ENCODE data around the gene CCNG1.
"Not testable (repeated sequence)": the region's sequence is repeated elsewhere in the genome, so short reads cannot be mapped to it uniquely, and the experiment has no call there.

The CCNG1 gene

DNA sequence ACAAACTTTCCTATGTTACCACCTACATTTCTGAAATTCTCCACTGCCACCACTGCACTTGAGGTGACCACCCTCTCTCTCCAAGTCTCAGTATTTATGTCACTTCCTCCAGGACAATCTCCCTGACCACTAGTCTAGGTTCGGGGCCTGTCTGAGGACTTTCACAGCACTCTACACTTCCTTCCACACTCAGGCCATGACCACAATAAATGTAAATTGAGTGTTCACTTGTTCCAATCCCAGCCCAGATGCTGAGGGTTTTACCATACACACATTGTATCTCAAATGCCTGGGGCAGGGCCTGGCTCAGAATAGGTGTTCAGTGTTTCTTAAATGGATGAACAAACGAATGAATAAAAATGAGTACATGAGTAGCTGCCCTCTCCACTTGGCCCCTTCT, 26.9 kb upstream of the CCNG1 start:
- H3K36me3 ChIP-seq (ENCODE audit: control insufficient read depth, insufficient read depth, low read length) = no peaks in the 10 kb centered on the region
- no peak overlapping the region for H3K27ac ChIP-seq (ENCODE audit: low read depth, low read length)
- H3K27me3 ChIP-seq (ENCODE audit: control insufficient read depth, insufficient read depth, low read length) = no peaks in the 10 kb centered on the region
- no peak overlapping the region for H3K4me3 ChIP-seq (ENCODE audit: low read length)
- no peak overlapping the region for H3K9ac ChIP-seq (ENCODE audit: low read length)
- H3K4me1 ChIP-seq (ENCODE audit: control insufficient read depth, insufficient read depth, low read length) = no peaks in the 10 kb centered on the region

DNA sequence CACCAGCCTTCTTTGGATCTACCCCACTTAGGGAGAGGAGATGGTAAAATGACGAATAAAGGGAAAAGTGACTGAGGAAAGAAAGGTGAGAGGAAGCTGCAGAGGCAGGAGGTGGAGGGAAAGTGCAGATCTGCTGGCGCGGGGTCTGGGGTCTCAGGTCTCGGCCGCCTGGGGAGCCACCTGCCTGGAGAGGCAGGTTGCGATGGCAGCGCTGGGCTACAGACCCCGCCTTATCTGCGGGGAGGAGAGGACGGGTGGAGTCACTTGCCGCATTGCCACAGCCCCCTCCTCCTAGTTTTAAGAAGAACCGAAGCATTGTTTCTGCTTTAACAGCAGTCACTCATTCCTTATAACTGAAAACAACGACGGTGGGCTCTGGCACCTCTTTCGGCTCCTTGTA, 21.7 kb upstream of the CCNG1 start:
- not testable (repeated sequence) for H3K36me3 ChIP-seq (ENCODE audit: control insufficient read depth, insufficient read depth, low read length); H3K27me3 ChIP-seq (ENCODE audit: control insufficient read depth, insufficient read depth, low read length); H3K4me1 ChIP-seq (ENCODE audit: control insufficient read depth, insufficient read depth, low read length); H3K4me3 ChIP-seq (ENCODE audit: low read length); H3K9ac ChIP-seq (ENCODE audit: low read length); H3K27ac ChIP-seq (ENCODE audit: low read depth, low read length)

DNA sequence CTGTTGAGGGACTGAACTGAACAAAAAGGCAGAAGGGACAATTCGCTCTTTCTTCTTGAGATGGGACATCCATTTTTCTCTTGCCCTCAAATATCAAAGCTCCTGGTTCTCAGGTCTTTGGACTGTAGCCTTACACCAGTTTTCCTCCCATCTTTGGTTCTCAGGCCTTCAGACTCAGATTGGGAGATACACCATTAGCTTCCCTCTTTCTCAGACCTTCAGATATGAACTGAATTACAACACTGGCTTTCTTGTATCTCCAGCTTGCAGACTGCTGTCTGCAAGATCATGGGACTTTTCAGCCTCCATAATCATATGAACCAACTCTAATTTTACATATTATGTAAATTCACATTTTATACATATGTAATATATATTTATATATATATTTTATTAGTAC, 12.6 kb upstream of the CCNG1 start:
- no peaks in the 10 kb centered on the region for H3K4me1 ChIP-seq (ENCODE audit: control insufficient read depth, insufficient read depth, low read length)
- H3K4me3 ChIP-seq (ENCODE audit: low read length) = no peak overlapping the region
- H3K27me3 ChIP-seq (ENCODE audit: control insufficient read depth, insufficient read depth, low read length) = no peaks in the 10 kb centered on the region
- no peak overlapping the region for H3K27ac ChIP-seq (ENCODE audit: low read depth, low read length)
- no peak overlapping the region for H3K9ac ChIP-seq (ENCODE audit: low read length)
- H3K36me3 ChIP-seq (ENCODE audit: control insufficient read depth, insufficient read depth, low read length) = no peaks in the 10 kb centered on the region

DNA sequence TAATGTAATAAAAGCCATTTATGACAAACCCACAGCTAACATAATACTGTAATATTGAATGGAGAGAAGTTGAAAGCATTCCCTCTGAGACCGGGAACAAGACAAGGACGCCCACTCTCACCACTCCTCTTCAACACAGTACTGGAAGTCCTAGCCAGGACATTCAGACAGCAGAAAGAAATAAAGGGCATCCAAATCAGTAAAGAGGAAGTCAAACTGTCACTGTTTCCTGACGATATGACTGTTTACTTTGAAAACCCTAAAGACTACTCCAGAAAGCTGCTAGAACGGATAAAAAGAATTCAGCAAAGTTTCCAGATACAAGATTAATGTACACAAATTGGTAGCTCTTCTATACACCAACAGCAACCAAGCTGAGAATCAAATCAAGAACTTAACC, 11.3 kb upstream of the CCNG1 start:
- not testable (repeated sequence) for H3K27ac ChIP-seq (ENCODE audit: low read depth, low read length); H3K27me3 ChIP-seq (ENCODE audit: control insufficient read depth, insufficient read depth, low read length); H3K36me3 ChIP-seq (ENCODE audit: control insufficient read depth, insufficient read depth, low read length); H3K4me3 ChIP-seq (ENCODE audit: low read length); H3K4me1 ChIP-seq (ENCODE audit: control insufficient read depth, insufficient read depth, low read length); H3K9ac ChIP-seq (ENCODE audit: low read length)

DNA sequence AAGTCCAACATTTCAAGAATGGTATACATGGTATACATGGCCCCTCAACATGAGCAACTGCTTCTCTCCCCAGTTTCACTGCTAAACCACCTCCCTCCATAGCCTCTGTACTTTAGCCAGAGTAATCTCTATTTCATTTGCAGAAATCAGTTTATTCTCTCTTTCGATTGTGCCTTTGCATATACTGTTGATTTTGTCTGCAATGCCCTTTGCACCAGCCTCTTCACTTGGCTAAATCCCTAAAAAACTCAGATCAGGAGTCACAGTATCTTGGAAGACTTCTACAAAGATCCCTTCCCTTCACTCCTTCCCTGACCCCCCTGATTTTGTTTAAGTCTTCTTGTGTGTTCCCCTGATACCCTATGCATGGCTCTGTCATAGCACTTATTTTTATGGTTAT, 4.9 kb upstream of the CCNG1 start:
- H3K36me3 ChIP-seq (ENCODE audit: control insufficient read depth, insufficient read depth, low read length) = no peaks in the 10 kb centered on the region
- no peaks in the 10 kb centered on the region for H3K27me3 ChIP-seq (ENCODE audit: control insufficient read depth, insufficient read depth, low read length)
- H3K27ac ChIP-seq (ENCODE audit: low read depth, low read length) = no peak overlapping the region
- H3K4me3 ChIP-seq (ENCODE audit: low read length) = no peak overlapping the region
- H3K9ac ChIP-seq (ENCODE audit: low read length) = no peak overlapping the region
- H3K4me1 ChIP-seq (ENCODE audit: control insufficient read depth, insufficient read depth, low read length) = no peaks in the 10 kb centered on the region

DNA sequence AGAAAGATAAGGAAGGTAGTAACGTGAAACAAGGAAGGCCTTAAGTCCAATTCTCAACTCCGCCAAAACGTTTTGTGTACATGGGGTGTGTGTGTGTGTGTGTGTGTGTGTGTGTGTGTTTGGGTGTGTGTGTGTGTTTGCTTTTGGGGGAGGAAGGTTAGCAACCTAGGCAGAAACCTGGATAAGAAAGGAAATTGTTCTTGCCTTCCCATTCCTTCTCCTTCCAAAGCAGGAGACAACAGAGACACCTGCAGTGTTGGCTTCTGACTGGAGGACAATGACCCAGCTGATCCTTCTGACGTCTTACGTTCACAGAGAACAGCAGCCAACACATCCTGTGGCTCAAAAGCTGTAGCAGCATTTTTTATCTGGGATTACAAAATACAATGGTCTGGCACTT, 4.1 kb upstream of the CCNG1 start:
- no peaks in the 10 kb centered on the region for H3K27me3 ChIP-seq (ENCODE audit: control insufficient read depth, insufficient read depth, low read length)
- no peaks in the 10 kb centered on the region for H3K4me1 ChIP-seq (ENCODE audit: control insufficient read depth, insufficient read depth, low read length)
- H3K36me3 ChIP-seq (ENCODE audit: control insufficient read depth, insufficient read depth, low read length) = no peaks in the 10 kb centered on the region
- no peak overlapping the region for H3K4me3 ChIP-seq (ENCODE audit: low read length)
- H3K9ac ChIP-seq (ENCODE audit: low read length) = no peak overlapping the region
- no peak overlapping the region for H3K27ac ChIP-seq (ENCODE audit: low read depth, low read length)

DNA sequence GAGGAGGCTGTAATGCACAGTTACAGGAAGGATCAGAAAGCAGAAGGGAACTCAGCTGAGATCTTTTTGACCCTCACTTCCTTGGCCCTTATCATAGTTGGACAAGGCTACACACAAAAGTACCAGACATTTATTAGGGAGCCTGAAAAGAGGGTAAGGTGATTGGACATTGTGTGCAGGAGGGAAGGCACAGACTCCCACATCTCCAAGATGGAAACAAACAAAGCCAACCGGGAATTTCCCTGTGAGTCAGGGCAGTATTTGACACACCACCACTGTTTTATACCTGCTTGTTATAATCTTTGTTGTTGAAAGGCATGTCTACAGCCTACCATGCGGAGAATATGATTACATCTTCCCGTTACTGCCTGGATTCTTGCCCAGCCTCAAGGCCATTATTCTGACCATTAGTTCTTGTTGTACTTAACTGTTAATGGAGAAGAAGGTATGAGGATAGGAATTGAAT, 3.0 kb upstream of the CCNG1 start:
- no peak overlapping the region for H3K4me3 ChIP-seq (ENCODE audit: low read length)
- no peak overlapping the region for H3K27ac ChIP-seq (ENCODE audit: low read depth, low read length)

DNA sequence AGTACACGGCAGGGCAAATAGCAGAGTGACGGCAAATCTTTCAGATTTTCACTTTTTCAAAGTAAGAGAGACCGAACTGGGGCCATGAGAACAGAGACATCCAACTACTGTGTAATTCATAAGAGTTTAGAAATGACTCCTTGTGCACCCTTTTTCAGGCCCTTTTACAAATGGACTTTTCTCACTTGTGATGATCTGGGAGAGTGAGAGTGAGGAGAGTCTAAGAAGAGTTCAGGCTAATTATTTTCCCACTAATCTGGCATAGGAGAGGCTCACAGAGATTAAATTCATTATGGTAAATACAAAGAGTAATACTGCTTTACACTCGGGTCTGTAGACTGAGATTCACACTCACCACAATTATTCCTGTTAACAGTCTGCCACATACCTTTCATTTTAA, 880 bp upstream of the CCNG1 start:
- Histone ChIP-seq H3K36me3 (ENCODE audit: control insufficient read depth, insufficient read depth, low read length) (no peaks in the 10 kb centered on the region), H3K27me3 (ENCODE audit: control insufficient read depth, insufficient read depth, low read length) (no peaks in the 10 kb centered on the region), H3K4me3 (ENCODE audit: low read length) (no peak overlapping the region), H3K27ac (ENCODE audit: low read depth, low read length) (peak overlapping the region; percentile 35), H3K4me1 (ENCODE audit: control insufficient read depth, insufficient read depth, low read length) (peaks cover 9% of the 10 kb centered on the region), H3K9ac (ENCODE audit: low read length) (no peak overlapping the region)

More for the DNA sequence above, 3.0 kb upstream of the CCNG1 start:
- H3K4me1 ChIP-seq (ENCODE audit: control insufficient read depth, insufficient read depth, low read length) = peaks cover 5% of the 10 kb centered on the region
- H3K27me3 ChIP-seq (ENCODE audit: control insufficient read depth, insufficient read depth, low read length) = no peaks in the 10 kb centered on the region
- H3K36me3 ChIP-seq (ENCODE audit: control insufficient read depth, insufficient read depth, low read length) = no peaks in the 10 kb centered on the region
- H3K9ac ChIP-seq (ENCODE audit: low read length) = no peak overlapping the region

DNA sequence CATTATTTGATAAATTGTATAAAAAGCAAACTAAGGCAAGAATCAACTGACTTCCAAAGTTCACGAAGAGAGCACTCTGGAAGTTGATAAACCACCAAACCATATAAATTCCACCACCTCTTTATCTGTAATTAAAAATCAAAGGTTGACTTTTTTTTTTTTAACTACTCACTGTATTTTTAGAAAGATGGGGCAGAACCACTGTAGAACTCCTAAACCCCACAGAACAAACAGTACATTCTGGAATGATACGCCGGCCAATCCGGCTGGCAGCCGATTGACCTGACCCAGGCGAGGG, 435 bp upstream of the CCNG1 start:
- H3K27ac ChIP-seq (ENCODE audit: low read depth, low read length) = peak overlapping the region; percentile 35
- peaks cover 9% of the 10 kb centered on the region for H3K4me1 ChIP-seq (ENCODE audit: control insufficient read depth, insufficient read depth, low read length)
- peak overlapping the region; percentile 91 for H3K4me3 ChIP-seq (ENCODE audit: low read length)
- H3K36me3 ChIP-seq (ENCODE audit: control insufficient read depth, insufficient read depth, low read length) = no peaks in the 10 kb centered on the region
- H3K9ac ChIP-seq (ENCODE audit: low read length) = no peak overlapping the region
- no peaks in the 10 kb centered on the region for H3K27me3 ChIP-seq (ENCODE audit: control insufficient read depth, insufficient read depth, low read length)

DNA sequence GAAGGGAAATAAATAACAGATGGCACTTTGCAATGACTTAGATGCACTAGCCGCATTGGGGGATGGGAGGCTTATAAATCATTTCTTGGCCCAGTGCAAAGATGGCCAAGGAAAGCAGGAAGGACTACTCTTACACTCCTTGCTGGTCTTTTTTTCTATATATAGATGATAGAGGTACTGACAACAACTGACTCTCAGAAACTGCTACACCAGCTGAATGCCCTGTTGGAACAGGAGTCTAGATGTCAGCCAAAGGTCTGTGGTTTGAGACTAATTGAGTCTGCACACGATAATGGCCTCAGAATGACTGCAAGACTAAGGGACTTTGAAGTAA, 1.7 kb downstream of the CCNG1 start:
- Histone ChIP-seq H3K9ac (ENCODE audit: low read length) (no peak overlapping the region), H3K4me3 (ENCODE audit: low read length) (peak overlapping the region; percentile 91), H3K36me3 (ENCODE audit: control insufficient read depth, insufficient read depth, low read length) (peaks cover 8% of the 10 kb centered on the region), H3K4me1 (ENCODE audit: control insufficient read depth, insufficient read depth, low read length) (peaks cover 9% of the 10 kb centered on the region), H3K27ac (ENCODE audit: low read depth, low read length) (no peak overlapping the region), H3K27me3 (ENCODE audit: control insufficient read depth, insufficient read depth, low read length) (no peaks in the 10 kb centered on the region)

DNA sequence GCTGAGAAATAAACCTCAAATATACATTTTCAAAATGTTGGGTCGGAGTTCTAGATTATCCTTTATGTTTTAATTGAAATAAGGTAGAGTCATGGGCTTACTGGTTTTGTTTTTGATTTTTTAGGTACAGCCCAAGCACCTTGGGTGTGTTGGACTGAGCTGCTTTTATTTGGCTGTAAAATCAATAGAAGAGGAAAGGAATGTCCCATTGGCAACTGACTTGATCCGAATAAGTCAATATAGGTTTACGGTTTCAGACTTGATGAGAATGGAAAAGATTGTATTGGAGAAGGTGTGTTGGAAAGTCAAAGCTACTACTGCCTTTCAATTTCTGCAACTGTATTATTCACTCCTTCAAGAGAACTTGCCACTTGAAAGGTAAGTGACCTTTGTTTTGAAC, 3.6 kb downstream of the CCNG1 start:
- H3K4me3 ChIP-seq (ENCODE audit: low read length) = no peak overlapping the region
- H3K27ac ChIP-seq (ENCODE audit: low read depth, low read length) = no peak overlapping the region
- no peak overlapping the region for H3K9ac ChIP-seq (ENCODE audit: low read length)
- peaks cover 12% of the 10 kb centered on the region for H3K36me3 ChIP-seq (ENCODE audit: control insufficient read depth, insufficient read depth, low read length)
- H3K27me3 ChIP-seq (ENCODE audit: control insufficient read depth, insufficient read depth, low read length) = no peaks in the 10 kb centered on the region
- peaks cover 9% of the 10 kb centered on the region for H3K4me1 ChIP-seq (ENCODE audit: control insufficient read depth, insufficient read depth, low read length)

DNA sequence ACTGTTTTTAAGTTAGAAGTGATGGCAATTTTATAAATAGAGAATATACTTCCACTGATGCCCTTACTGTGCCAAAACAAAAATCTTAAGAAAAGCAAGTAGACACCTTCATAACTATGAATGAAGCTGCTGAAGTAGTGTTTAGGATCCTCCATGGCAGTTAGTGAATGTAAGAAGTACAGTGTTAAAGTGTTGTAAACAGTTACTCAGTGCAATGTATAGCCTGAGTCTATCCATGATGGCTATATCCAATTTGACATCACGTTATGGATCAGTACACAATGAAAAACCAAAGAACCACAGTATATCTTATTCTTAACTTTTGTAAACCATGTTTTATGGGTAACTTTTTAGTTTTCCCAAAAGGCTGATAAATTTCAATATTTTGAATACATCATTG, 7.1 kb downstream of the CCNG1 start:
- Histone ChIP-seq H3K4me3 (ENCODE audit: low read length) (no peak overlapping the region), H3K36me3 (ENCODE audit: control insufficient read depth, insufficient read depth, low read length) (peaks cover 17% of the 10 kb centered on the region), H3K4me1 (ENCODE audit: control insufficient read depth, insufficient read depth, low read length) (peaks cover 4% of the 10 kb centered on the region), H3K27me3 (ENCODE audit: control insufficient read depth, insufficient read depth, low read length) (no peaks in the 10 kb centered on the region), H3K9ac (ENCODE audit: low read length) (no peak overlapping the region), H3K27ac (ENCODE audit: low read depth, low read length) (no peak overlapping the region)

DNA sequence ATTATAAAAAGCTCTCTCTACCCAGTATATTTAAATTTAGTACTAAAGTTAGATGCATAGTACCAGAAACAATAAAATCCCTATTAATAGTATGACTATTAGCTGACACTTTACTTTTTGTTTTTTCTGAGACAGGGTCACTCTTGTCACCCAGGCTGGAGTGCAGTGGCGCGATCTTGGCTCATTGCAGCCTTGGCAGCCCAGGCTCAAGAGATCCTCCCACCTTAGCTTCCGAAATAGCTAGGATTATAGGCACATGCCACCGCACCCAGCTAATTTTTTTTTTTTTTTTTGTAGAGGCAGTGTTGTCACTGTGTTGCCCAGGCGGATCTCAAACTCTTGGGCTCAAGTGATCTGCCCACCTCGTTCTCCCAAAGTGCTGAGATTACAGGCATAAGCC, 8.0 kb downstream of the CCNG1 start:
- Histone ChIP-seq H3K4me1 (ENCODE audit: control insufficient read depth, insufficient read depth, low read length) (no peaks in the 10 kb centered on the region), H3K4me3 (ENCODE audit: low read length) (no peak overlapping the region), H3K36me3 (ENCODE audit: control insufficient read depth, insufficient read depth, low read length) (peaks cover 17% of the 10 kb centered on the region), H3K27ac (ENCODE audit: low read depth, low read length) (no peak overlapping the region), H3K27me3 (ENCODE audit: control insufficient read depth, insufficient read depth, low read length) (no peaks in the 10 kb centered on the region), H3K9ac (ENCODE audit: low read length) (no peak overlapping the region)

DNA sequence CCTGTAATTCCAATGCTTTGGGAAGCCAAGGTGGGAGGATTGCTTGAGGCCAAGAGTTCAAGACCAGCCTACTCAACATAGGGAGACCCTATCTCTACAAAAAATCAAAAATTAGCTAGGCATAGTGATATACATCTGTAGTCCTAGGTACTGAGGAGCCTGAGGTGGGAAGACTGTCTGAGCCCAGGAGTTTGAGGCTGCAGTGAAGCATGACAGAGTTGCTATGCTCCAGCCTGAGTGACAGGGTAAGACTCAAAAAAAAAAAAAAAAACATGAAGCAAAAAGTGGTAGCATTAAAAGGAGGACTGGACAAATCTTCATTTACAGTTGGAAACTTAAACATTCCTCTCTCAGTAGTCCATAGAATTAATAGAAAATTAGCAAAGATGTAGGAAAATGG, 9.8 kb downstream of the CCNG1 start:
- peaks cover 17% of the 10 kb centered on the region for H3K36me3 ChIP-seq (ENCODE audit: control insufficient read depth, insufficient read depth, low read length)
- H3K27me3 ChIP-seq (ENCODE audit: control insufficient read depth, insufficient read depth, low read length) = no peaks in the 10 kb centered on the region
- H3K27ac ChIP-seq (ENCODE audit: low read depth, low read length) = no peak overlapping the region
- no peak overlapping the region for H3K4me3 ChIP-seq (ENCODE audit: low read length)
- H3K9ac ChIP-seq (ENCODE audit: low read length) = no peak overlapping the region
- no peaks in the 10 kb centered on the region for H3K4me1 ChIP-seq (ENCODE audit: control insufficient read depth, insufficient read depth, low read length)
